K562 (cell line): ENCODE data around the gene ADAMTS15. TPM values are rescaled to one million over a fixed set of nuclear protein-coding genes. Genes with fewer than 3 reads are reported as not detected.

Experiments
- ATAC-seq: fragments of 200-7000 bp; cut with Tn5 transposase; 3 replicates; pipeline ENCODE4 v1.9.1; 2020; ENCODE audit warnings: moderate library complexity
- BruUV-seq: library from RNA; stranded (reverse); fragments of 400-500 nt; replicated peaks from 2 replicates; lab custom pipeline; 2021; lab: Mats Ljungman, UMichigan
- CTCF ChIA-PET: fragments of 300-600 bp; formaldehyde crosslinking; extraction: SDS; loops from one replicate; lab custom pipeline; 2021; ENCODE audit warnings: low intra/inter-chr PET ratio; lab: Yijun Ruan, JAX
- POLR2A ChIA-PET: fragments of 300-600, 350-650 bp; sonication (Branson Sonifier 250); formaldehyde crosslinking; extraction: SDS; loops from one replicate; lab custom pipeline; 2021; ENCODE audit warnings: antibody characterized with exemption, inconsistent platforms; lab: Yijun Ruan, JAX
- DNase-seq, 4 experiments: peaks; one replicate each; pipeline versions ENCODE4 v3.0.0 to v3.0.0-alpha.2; 2011 to 2018; ENCODE audit warnings: low spot score in 3 of 4, mixed read lengths in 3 of 4; ENCODE audit errors: extremely low read depth in 1 of 4
- FAIRE-seq: peaks from 2 replicates; lab custom pipeline; 2011; peaks lifted over from hg19 to GRCh38; lab: Jason Lieb, UNC
- H2AFZ ChIP-seq: 2 replicates; pipeline ENCODE4 v1.6.0; 2011; ENCODE audit warnings: low read depth, low read length, control low read depth, inconsistent platforms
- H3K27ac ChIP-seq: fragments of 200-600 bp; 3 replicates; pipeline ENCODE4 v1.8.0; 2011; ENCODE audit warnings: low read depth, mild to moderate bottlenecking, control low read depth, inconsistent platforms, low read length, moderate library complexity, mixed read lengths; ENCODE audit errors: extremely low read depth
- H3K27me3 ChIP-seq, 2 experiments: fragments of 300-600 bp in 1 of 2; 2 replicates in 1 of 2; 3 replicates in 1 of 2; pipeline versions ENCODE4 v1.6.0 to v1.8.0; 2011; ENCODE audit warnings: inconsistent platforms in 2 of 2, low read length in 2 of 2, mild to moderate bottlenecking in 1 of 2, mixed read lengths in 1 of 2, moderate library complexity in 1 of 2; ENCODE audit not compliant: control insufficient read depth in 2 of 2, insufficient read depth in 2 of 2
- H3K36me3 ChIP-seq: fragments of 300-600 bp; 3 replicates; pipeline ENCODE4 v1.8.0; 2011; ENCODE audit warnings: mild to moderate bottlenecking, low read length, inconsistent platforms; ENCODE audit not compliant: control insufficient read depth, insufficient read depth
- H3K4me1 ChIP-seq, 2 experiments: fragments of 200-600 bp in 1 of 2; replicated peaks in 1 of 2; 2 replicates in 1 of 2; 3 replicates in 1 of 2; pipeline versions ENCODE4 v1.5.1 to v1.8.0; 2011; ENCODE audit warnings: inconsistent platforms in 2 of 2, low read length in 2 of 2, mild to moderate bottlenecking in 1 of 2, mixed read lengths in 1 of 2, moderate library complexity in 1 of 2; ENCODE audit not compliant: control insufficient read depth in 2 of 2, insufficient read depth in 2 of 2
- H3K4me2 ChIP-seq: 2 replicates; pipeline ENCODE4 v1.6.1; 2011; ENCODE audit warnings: low read length, control low read depth, inconsistent platforms, mixed read lengths; ENCODE audit not compliant: insufficient read depth
- H3K4me3 ChIP-seq: fragments of 200-600 bp; sonication (generic), shearing (Covaris generic); 2 replicates; pipeline ENCODE4 v1.5.1; 2016; ENCODE audit warnings: control low read depth, inconsistent platforms
- H3K79me2 ChIP-seq: fragments of 200-600 bp; 3 replicates; pipeline ENCODE4 v1.8.0; 2011; ENCODE audit warnings: low read length, inconsistent platforms; ENCODE audit not compliant: control insufficient read depth, insufficient read depth
- H3K9ac ChIP-seq, 2 experiments: 2 replicates each; pipeline versions ENCODE4 v1.6.0 to v1.6.1; 2011; ENCODE audit warnings: low read depth in 2 of 2, low read length in 2 of 2, control low read depth in 1 of 2, inconsistent platforms in 1 of 2, mild to moderate bottlenecking in 1 of 2, mixed read lengths in 1 of 2; ENCODE audit not compliant: insufficient read depth in 1 of 2
- H3K9me1 ChIP-seq: one replicate; pipeline ENCODE4 v1.6.0; 2011; ENCODE audit warnings: inconsistent platforms, mild to moderate bottlenecking, low read length, moderate library complexity; ENCODE audit not compliant: control insufficient read depth, insufficient read depth
- H3K9me3 ChIP-seq: replicated peaks from 2 replicates; pipeline ENCODE4 v1.5.1; 2011; ENCODE audit warnings: low read depth, low read length, inconsistent platforms; ENCODE audit not compliant: control insufficient read depth, insufficient read depth
- H4K20me1 ChIP-seq: replicated peaks from 2 replicates; pipeline ENCODE4 v1.6.1; 2011; ENCODE audit warnings: low read length, inconsistent platforms, mixed read lengths; ENCODE audit not compliant: control insufficient read depth, insufficient read depth
- CBFA2T3 ChIP-seq: fragments of 450-650 bp; IDR thresholded peaks from 2 replicates; pipeline ENCODE4 v1.6.1; 2017
- CREB1 ChIP-seq, 2 experiments: sonication (generic) in 1 of 2; formaldehyde crosslinking in 1 of 2; IDR thresholded peaks; 2 replicates each; pipeline versions ENCODE4 v1.6.1 to v1.8.0; 2012 to 2022; ENCODE audit warnings: inconsistent platforms in 1 of 2, mild to moderate bottlenecking in 1 of 2, missing genetic modification reagents in 1 of 2, moderate library complexity in 1 of 2
- GATA2 ChIP-seq: sonication (generic); formaldehyde crosslinking; IDR thresholded peaks from 2 replicates; pipeline ENCODE4 v1.4.0; 2020; ENCODE audit warnings: mild to moderate bottlenecking, missing genetic modification reagents
- HSF4 ChIP-seq: fragments of 250-450 bp; sonication (Bioruptor Pico); IDR thresholded peaks from 2 replicates; pipeline ENCODE4 v2.1.2; 2022; ENCODE audit warnings: mild to moderate bottlenecking, moderate library complexity, borderline replicate concordance
- NONO ChIP-seq, 2 experiments: fragments of 200-400 bp in 1 of 2; fragments of 450-650 bp in 1 of 2; formaldehyde crosslinking in 1 of 2; IDR thresholded peaks; 2 replicates each; pipeline ENCODE4 v1.6.1; 2017; ENCODE audit warnings: low read depth in 2 of 2, mild to moderate bottlenecking in 2 of 2, moderate library complexity in 2 of 2, low read length in 1 of 2
- TAF15 ChIP-seq: fragments of 200-400 bp; formaldehyde crosslinking; IDR thresholded peaks from 2 replicates; pipeline ENCODE4 v1.6.1; 2017; ENCODE audit warnings: mild to moderate bottlenecking, low read depth, low read length, moderate library complexity
- ZFPM2 ChIP-seq: fragments of 250-450 bp; sonication (Bioruptor Pico); IDR thresholded peaks from 2 replicates; pipeline ENCODE4 v1.5.1; 2022; ENCODE audit warnings: mild to moderate bottlenecking
- ZFX ChIP-seq: sonication (generic); formaldehyde crosslinking; IDR thresholded peaks from 2 replicates; pipeline ENCODE4 v1.8.0; 2022; ENCODE audit warnings: mild to moderate bottlenecking, missing genetic modification reagents, moderate library complexity
- ZNF282 ChIP-seq: sonication (generic); formaldehyde crosslinking; IDR thresholded peaks from 2 replicates; pipeline ENCODE4 v1.8.1; 2023; ENCODE audit warnings: missing genetic modification reagents
- WGBS: fragments of 100-300 bp; shearing (Covaris generic); methylation state at CpG from one replicate; pipeline ENCODE4 v1.1.6; 2016; ENCODE audit warnings: low coverage, mixed read lengths; ENCODE audit not compliant: insufficient coverage; ENCODE audit errors: missing lambda C conversion rate; 5-methylcytosine and 5-hydroxymethylcytosine counted together
- in situ Hi-C: fragments of 300-500 bp; cut with MboI; formaldehyde crosslinking; loops from 4 replicates; pipeline ENCODE4 v1.15.0; 2018; ENCODE audit warnings: inconsistent platforms, mixed read lengths
- intact Hi-C: fragments of 100-400 bp; cut with micrococcal nuclease; formaldehyde crosslinking; loops from 2 replicates; pipeline ENCODE4 v1.14.2; 2022
- polyA plus RNA-seq, 8 experiments: library from polyadenylated mRNA; depleted of rRNA in 4 of 8; stranded (reverse) in 5 of 8; unstranded in 3 of 8; fragments of >200 nt; fragmentation: Nextera tagmentation in 2 of 8; fragmentation: Illumina TruSeq in 1 of 8; extraction: Ambion mirVana in 2 of 8; extraction: Trizol in 1 of 8; gene quantifications; 2 replicates each; pipeline versions ENCODE4 v1.2.1 to v1.2.3, GENCODE V29; 2011 to 2014; ENCODE audit warnings: inconsistent platforms in 1 of 8, missing spikeins in 1 of 8
- total RNA-seq, 7 experiments: library from RNA; depleted of rRNA in 6 of 7; stranded (reverse); fragments of >200 nt in 6 of 7; fragmentation: Illumina TruSeq in 2 of 7; extraction: Trizol in 2 of 7; gene quantifications; 2 replicates each; pipeline versions ENCODE4 v1.2.1 to v1.2.3, GENCODE V29; 2011 to 2021; ENCODE audit warnings: low replicate concordance in 1 of 7
- TF ChIP-seq, protein P1 (sequence below): fragments of 450-650 bp; IDR thresholded peaks from 2 replicates; pipeline ENCODE4 v1.6.1; 2016; ENCODE audit warnings: missing biosample characterization, missing genetic modification characterization
- TF ChIP-seq, protein P2 (sequence below), 2 experiments: fragments of 150-350 bp in 1 of 2; IDR thresholded peaks; 2 replicates each; pipeline ENCODE4 v1.6.1; 2012 to 2016; ENCODE audit warnings: low read depth in 2 of 2, low read length in 2 of 2, mild to moderate bottlenecking in 1 of 2, moderate library complexity in 1 of 2
- TF ChIP-seq, protein P3 (sequence below): fragments of 450-650 bp; IDR thresholded peaks from 2 replicates; pipeline ENCODE4 v1.6.1; 2017; ENCODE audit warnings: mild to moderate bottlenecking, moderate library complexity
- TF ChIP-seq, protein P4 (sequence below): IDR thresholded peaks from 2 replicates; pipeline ENCODE4 v1.6.1; 2016; ENCODE audit warnings: missing genetic modification characterization, missing compliant biosample characterization

The ADAMTS15 gene
- total and polyA plus RNA-seq, 9 of the 15 experiments (the other 6 are each of a cell fraction or from before 2014, with no cell fraction given), result 0.04 TPM; not detected in 8

DNA sequence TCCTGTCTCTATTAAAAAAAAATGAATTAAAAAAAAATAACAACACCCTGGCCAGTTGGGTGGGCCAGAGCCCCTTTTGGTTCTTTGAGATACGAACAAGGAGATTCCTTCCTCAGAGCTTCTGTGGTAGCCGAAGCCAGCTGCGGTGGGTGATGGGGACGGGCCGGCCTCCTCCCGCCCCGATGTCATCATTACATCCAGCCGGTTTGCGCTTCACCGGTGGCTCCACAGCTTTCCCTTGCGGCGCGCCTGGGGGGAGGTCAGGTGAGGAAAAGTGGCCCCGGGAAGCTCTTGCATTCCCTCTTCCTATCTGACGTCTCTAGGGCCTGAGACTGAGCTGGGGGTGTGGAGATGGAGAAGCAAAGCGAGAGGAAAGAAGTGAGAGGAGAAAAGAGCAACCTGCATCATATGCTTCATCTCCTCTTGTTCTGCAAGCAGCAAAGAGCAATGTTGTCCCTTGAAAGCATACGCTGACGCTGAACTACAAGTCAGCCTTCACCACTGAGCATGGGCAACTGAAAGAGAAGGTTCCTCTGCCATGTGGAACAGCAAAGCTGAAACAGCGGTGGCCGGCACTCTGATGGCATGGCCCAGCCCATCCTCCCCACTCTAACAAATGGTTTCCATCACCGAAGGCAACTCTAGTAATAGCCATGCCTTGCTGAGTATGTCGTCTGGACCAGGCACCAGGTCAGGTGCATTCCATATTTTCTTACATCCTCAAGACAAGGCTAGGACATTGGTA, 26.0 kb upstream of the ADAMTS15 start:
- no peak overlapping the region for H3K9ac ChIP-seq
- H3K27me3 ChIP-seq, result peaks cover 52 to 95% of the 10 kb centered on the region in 2 experiments
- H3K4me2 ChIP-seq, result no peak overlapping the region
- CTCF ChIA-PET, result no interaction called here
- DNase-seq, result no peak
- H2AFZ ChIP-seq, result no peak overlapping the region
- in situ Hi-C loops (loop anchor here (10.0 kb wide), 1 partner anchor 208 kb away; no protein-coding TSS in a partner anchor), intact Hi-C loops (no loop called here)
- H3K4me3 ChIP-seq, result no peak overlapping the region
- peaks cover 19% of the 10 kb centered on the region; the same call in 1 of the 2 replicates for H4K20me1 ChIP-seq
- 5% methylated on average over 21 of the region's 22 CpGs for WGBS
- POLR2A ChIA-PET, result no interaction called here
- no peaks in the 10 kb centered on the region for H3K9me1 ChIP-seq
- no peaks in the 10 kb centered on the region for H3K9me3 ChIP-seq
- no peaks in the 10 kb centered on the region for H3K36me3 ChIP-seq
- no peak for ATAC-seq
- H3K27ac ChIP-seq, result no peak overlapping the region
- no peak for FAIRE-seq
- H3K79me2 ChIP-seq, result no peaks in the 10 kb centered on the region
- BruUV-seq, result no TSS peak
- H3K4me1 ChIP-seq, result peaks cover 0 to under 1% of the 10 kb centered on the region in 2 experiments; a peak in 1 of 5 replicates
- TF ChIP-seq CREB1 (IDR thresholded peaks at IDR 0.05) (no peak), CREB1 (CRISPR knock-in tag; IDR thresholded peaks at IDR 0.05) (no peak), TAF15 (no peak), CBFA2T3 (no peak), ZFPM2 (CRISPR knock-in tag) (no peak), HSF4 (no peak), NONO (IDR thresholded peaks at IDR 0.05; ENCODE audit: low read depth in 2 of 2, low read length in 1 of 2) (no peak), GATA2 (CRISPR knock-in tag) (no peak), ZNF282 (CRISPR knock-in tag) (no peak), ZFX (CRISPR knock-in tag) (no peak)
- TF ChIP-seq, protein P1, sequence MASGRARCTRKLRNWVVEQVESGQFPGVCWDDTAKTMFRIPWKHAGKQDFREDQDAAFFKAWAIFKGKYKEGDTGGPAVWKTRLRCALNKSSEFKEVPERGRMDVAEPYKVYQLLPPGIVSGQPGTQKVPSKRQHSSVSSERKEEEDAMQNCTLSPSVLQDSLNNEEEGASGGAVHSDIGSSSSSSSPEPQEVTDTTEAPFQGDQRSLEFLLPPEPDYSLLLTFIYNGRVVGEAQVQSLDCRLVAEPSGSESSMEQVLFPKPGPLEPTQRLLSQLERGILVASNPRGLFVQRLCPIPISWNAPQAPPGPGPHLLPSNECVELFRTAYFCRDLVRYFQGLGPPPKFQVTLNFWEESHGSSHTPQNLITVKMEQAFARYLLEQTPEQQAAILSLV (tag), result no peak
- TF ChIP-seq, protein P2, sequence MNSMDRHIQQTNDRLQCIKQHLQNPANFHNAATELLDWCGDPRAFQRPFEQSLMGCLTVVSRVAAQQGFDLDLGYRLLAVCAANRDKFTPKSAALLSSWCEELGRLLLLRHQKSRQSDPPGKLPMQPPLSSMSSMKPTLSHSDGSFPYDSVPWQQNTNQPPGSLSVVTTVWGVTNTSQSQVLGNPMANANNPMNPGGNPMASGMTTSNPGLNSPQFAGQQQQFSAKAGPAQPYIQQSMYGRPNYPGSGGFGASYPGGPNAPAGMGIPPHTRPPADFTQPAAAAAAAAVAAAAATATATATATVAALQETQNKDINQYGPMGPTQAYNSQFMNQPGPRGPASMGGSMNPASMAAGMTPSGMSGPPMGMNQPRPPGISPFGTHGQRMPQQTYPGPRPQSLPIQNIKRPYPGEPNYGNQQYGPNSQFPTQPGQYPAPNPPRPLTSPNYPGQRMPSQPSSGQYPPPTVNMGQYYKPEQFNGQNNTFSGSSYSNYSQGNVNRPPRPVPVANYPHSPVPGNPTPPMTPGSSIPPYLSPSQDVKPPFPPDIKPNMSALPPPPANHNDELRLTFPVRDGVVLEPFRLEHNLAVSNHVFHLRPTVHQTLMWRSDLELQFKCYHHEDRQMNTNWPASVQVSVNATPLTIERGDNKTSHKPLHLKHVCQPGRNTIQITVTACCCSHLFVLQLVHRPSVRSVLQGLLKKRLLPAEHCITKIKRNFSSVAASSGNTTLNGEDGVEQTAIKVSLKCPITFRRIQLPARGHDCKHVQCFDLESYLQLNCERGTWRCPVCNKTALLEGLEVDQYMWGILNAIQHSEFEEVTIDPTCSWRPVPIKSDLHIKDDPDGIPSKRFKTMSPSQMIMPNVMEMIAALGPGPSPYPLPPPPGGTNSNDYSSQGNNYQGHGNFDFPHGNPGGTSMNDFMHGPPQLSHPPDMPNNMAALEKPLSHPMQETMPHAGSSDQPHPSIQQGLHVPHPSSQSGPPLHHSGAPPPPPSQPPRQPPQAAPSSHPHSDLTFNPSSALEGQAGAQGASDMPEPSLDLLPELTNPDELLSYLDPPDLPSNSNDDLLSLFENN (IDR thresholded peaks at IDR 0.05; ENCODE audit: low read depth in 2 of 2, low read length in 2 of 2), result no peak
- TF ChIP-seq, protein P3, sequence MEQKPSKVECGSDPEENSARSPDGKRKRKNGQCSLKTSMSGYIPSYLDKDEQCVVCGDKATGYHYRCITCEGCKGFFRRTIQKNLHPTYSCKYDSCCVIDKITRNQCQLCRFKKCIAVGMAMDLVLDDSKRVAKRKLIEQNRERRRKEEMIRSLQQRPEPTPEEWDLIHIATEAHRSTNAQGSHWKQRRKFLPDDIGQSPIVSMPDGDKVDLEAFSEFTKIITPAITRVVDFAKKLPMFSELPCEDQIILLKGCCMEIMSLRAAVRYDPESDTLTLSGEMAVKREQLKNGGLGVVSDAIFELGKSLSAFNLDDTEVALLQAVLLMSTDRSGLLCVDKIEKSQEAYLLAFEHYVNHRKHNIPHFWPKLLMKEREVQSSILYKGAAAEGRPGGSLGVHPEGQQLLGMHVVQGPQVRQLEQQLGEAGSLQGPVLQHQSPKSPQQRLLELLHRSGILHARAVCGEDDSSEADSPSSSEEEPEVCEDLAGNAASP, result no peak
- TF ChIP-seq, protein P4, sequence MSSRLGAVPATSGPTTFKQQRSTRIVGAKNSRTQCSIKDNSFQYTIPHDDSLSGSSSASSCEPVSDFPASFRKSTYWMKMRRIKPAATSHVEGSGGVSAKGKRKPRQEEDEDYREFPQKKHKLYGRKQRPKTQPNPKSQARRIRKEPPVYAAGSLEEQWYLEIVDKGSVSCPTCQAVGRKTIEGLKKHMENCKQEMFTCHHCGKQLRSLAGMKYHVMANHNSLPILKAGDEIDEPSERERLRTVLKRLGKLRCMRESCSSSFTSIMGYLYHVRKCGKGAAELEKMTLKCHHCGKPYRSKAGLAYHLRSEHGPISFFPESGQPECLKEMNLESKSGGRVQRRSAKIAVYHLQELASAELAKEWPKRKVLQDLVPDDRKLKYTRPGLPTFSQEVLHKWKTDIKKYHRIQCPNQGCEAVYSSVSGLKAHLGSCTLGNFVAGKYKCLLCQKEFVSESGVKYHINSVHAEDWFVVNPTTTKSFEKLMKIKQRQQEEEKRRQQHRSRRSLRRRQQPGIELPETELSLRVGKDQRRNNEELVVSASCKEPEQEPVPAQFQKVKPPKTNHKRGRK (tag), result no peak
